HL-60/S4 treated with retinoic acid at 250 ng/mL for 4 days and 3 days (cell line): ENCODE data around the gene NPIPB8.

ENCODE experiments used
- in situ Hi-C: fragments of 300-500 bp; cut with MboI; formaldehyde crosslinking; loops from 2 replicates; pipeline ENCODE4 v1.7.0; 2022; ENCODE audit warnings: low sequenced_read_pairs

NPIPB8 gene

DNA sequence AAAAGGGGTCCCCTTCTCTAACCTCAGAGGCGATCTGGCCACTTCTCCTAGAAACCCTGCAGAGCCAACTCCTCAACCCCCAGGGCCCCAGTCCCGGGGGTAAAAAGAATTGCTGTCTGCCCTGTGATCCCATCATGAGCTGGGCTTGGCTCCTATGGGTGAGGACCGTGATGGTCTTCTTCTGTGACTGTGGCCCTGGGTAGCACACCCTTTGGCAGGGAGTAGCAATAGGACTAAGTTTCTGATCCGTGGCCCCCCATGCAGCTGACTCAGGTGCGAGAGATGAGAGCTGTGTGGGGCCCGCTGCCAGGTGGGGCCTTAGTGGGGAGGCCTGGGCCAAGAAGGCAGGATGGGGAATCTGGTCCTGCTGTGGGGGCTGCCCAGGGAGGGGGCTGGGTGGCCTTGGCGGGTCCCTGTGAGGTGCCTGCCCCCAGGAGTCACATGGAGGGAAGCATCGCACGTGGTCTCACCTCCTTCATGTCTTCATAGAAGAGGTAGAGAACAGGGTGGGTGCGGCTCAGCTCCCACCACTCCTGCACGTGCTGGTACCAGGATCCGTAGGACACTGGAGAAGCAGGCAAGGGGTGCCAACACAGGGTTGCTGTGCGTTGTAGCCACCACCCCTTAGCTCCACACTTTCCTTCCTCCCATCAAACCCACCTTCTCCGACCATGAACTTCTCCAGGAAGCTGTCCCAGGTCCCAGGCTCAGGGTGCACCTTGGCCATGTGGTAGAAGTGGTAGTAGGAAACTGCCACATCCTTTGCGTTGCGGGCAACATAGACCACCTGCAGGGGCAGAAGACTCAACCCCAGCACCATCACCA is 31.4 kb upstream of the NPIPB8 start:
- in situ Hi-C loops, result loop anchor here (25.0 kb wide), 1 partner anchor 119 kb away; the partner anchor contains the start of genes APOBR and CLN3

- in situ Hi-C loops, result loop anchor here (25.0 kb wide), 1 partner anchor 120 kb away; the partner anchor contains the start of genes APOBR and CLN3
Measured at GRCh38 chr16:28607116-28607623, 30.7 kb upstream of the NPIPB8 start.

DNA sequence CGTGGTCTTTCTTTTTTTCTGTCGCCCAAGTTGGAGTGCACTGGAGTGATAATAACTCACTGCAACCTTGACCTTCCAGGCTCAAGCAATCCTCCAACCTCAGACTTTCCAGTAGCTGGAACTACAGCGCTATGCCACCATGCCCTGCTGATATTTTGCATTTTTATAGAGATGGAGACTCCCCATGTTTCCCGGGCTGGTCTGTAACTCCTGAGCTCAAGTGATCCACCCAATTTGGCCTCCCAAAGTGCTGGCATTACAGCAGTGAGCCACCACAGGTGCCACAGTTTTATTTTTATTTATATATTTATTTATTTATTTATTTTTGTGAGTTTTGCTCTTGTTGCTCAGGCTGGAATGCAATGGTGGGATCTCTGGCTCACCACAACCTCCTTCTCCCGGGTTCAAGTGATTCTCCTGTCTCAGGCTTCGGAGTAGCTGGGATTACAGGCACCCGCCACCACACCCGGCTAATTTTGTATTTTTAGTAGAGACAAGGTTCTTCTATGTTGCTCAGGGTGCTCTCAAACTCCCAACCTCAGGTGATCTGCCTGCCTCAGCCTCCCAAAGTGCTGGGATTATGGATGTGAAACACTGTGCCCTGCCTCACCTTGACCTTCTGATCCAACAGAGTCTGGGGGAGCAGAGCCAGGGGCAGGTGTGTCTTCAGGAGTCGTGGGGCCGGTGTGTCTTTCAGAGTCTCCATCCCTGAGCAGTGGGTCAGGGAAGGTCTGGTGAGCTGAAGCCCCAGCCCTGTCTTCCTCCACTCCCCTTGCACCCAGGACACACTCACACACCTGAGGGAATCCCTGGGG is 30.0 kb upstream of the NPIPB8 start:
- in situ Hi-C loops, result loop anchor here (25.0 kb wide), 1 partner anchor 121 kb away; the partner anchor contains the start of genes APOBR and CLN3

GRCh38 chr16:28608496-28608808 is 29.4 kb upstream of the NPIPB8 start:
- in situ Hi-C loops, result loop anchor here (25.0 kb wide), 1 partner anchor 121 kb away; the partner anchor contains the start of genes APOBR and CLN3

DNA sequence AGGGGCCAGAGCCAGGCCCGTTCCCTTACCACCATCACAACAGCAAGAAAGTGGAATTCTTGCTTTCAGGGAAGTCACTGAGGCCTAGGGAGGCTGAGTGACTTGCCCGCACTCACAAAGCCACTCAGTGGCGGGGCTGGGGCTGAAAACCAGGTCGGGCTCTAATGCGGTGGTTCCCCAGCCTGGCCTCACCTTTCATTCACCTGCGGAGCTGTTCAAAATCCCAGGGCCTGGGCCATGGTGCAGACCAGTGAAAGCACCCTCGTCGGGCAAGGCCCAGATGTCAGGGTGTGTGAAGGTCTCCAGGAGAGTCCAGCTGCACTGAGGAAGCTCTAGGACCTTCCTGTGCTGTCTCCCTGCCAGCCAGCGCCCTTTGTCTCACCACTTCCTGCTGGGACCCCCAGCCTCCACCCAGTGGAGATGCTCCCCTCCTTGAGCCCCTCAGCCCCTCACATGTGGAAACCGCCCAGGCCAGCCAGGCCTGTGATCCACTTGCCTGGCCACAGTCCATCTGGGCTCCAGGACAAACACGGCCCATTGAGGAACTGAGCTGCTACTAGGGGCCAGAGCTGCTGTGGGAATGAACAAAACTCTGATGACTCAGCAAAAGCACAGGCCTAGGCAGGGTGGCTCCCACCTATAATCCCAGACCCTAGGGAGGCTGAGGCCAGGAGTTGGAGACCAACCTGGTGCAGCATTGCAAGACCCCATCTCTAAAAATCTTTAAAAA is 28.8 kb upstream of the NPIPB8 start:
- in situ Hi-C loops, result loop anchor here (25.0 kb wide), 1 partner anchor 122 kb away; the partner anchor contains the start of genes APOBR and CLN3

DNA sequence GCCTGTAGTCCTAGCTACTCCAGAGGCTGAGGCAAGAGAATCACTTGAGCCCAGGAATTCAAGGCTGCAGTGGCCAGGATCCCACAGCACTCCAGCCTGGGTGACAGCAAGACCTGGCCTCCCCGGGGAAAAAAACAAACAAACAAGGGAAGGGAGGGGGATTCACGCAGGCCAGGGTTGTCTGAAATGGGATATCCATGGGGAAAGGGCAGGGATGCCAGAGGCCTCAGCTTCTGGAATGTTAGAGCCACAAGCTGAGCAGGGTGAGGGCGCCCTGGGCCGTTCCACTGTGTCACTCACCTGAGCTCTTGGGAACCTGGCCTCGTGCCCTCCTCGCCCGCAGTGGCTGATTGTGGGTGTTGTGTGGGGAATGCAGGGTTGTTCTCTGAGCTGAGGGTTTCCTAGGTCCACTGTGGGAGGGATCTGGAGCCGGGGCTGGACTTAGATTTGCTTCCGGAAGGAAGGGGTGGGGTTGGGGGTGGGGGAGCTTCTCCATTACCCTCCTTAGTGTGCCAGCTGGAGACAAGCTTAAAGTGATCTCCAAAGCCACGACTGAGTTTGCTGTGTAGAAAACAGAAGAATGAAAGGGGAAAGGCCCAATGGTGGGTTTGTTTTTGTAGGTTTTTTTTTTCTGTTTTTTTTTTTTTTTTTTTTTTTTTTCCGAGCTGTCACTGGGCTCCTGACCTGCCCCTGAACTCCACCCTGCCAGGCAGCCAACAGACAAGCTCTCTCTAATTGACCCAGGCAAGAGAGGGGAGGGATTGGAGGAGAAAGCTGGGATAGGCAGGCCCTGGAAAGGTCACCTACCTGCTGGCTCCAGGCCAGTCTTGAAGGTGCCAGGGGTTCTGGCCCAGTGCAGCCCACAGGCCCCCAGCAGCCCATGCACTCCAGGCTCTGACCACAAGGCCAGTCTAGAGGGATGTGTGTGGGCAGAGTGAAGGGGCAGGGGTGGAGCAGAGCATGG is 28.0 kb upstream of the NPIPB8 start, which contains the start of gene SULT1A1:
TSS of gene SULT1A1 (minus strand) at position 414 of the 964 bp plus-strand sequence. CDS start 1,189 bp downstream, outside the sequence.
- in situ Hi-C loops, result loop anchor here (25.0 kb wide), 1 partner anchor 123 kb away; the partner anchor contains the start of genes APOBR and CLN3

DNA sequence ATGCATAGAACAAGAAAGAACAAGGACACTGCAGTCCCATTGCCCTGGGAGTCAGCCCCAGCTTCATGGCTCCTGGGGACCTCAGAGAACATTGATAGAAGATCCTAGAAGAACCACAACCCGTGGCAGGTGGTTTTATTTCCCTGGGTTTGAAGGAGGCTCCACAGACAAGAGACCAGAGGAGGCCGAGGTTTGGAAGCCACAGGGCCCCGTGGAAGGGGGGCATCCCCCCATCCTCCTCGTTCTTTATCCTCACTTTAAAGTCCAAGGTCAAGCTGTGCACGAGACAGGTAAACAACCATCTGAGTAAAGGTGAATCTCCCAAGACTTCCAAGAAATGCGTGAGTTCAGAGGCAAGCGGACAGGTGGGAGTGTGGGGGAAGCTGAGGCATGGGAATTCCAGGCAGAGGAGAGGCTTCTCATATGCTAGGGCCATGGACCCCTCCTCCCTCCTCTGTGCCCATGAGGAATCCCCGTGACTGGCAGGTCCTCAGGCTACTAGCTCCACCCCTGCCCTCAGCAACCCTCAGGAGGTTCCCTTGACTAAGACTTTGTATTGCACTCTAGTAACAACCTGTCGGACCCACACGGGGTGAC is 27.2 kb upstream of the NPIPB8 start:
- in situ Hi-C loops, result loop anchor here (25.0 kb wide), 1 partner anchor 123 kb away; the partner anchor contains the start of genes APOBR and CLN3

DNA sequence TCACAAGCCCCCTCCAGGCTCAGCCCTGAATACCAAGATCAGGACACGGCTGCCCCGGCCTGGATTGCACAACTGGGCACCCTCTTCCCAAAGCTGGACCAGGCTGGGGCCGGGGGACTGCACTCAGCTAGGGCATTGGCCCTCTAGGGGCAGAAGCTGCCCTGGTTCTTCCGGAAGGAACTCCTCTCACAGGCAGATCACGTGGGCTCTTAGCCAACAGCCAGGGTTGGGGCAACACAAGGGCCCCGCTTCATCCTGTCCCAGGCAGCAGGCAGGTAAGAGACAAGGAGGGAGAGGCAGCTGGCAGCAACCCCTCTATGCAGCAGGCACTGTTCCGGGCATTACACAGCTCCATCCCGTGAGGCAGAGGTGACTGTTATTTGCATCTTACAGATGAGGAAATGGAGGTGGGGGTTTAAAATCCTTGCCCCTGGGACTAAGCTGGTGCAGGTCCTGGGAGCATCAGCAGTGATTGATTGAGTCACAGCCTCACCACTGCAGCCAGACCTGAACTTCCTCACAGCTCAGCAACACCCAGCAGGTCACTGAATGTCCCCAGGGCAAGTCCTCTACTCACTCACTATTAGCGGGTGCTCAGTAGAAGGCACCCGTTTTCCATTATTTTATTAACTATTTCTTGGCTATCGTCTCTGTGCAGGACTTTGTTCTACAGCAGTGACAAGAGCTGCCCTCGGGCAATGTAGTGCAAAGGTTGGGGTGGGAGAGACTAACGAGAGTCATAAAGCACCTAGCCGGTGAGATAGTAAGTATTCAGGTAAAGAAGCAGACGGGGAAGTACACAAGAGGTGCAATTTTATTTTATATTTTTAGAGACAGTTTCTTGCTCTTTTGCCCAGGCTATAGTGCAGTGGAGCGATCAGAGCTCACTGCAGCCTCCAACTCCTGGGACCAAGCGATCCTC is 25.2 kb upstream of the NPIPB8 start:
- in situ Hi-C loops, result loop anchor here (25.0 kb wide), 1 partner anchor 125 kb away; the partner anchor contains the start of genes APOBR and CLN3

GRCh38 chr16:28613912-28614311 is 24.0 kb upstream of the NPIPB8 start:
- in situ Hi-C loops, result loop anchor here (25.0 kb wide), 1 partner anchor 127 kb away; the partner anchor contains the start of genes APOBR and CLN3

- in situ Hi-C loops, result loop anchor here (25.0 kb wide), 1 partner anchor 127 kb away; the partner anchor contains the start of genes APOBR and CLN3
Measured at GRCh38 chr16:28614561-28614960, 23.3 kb upstream of the NPIPB8 start.

DNA sequence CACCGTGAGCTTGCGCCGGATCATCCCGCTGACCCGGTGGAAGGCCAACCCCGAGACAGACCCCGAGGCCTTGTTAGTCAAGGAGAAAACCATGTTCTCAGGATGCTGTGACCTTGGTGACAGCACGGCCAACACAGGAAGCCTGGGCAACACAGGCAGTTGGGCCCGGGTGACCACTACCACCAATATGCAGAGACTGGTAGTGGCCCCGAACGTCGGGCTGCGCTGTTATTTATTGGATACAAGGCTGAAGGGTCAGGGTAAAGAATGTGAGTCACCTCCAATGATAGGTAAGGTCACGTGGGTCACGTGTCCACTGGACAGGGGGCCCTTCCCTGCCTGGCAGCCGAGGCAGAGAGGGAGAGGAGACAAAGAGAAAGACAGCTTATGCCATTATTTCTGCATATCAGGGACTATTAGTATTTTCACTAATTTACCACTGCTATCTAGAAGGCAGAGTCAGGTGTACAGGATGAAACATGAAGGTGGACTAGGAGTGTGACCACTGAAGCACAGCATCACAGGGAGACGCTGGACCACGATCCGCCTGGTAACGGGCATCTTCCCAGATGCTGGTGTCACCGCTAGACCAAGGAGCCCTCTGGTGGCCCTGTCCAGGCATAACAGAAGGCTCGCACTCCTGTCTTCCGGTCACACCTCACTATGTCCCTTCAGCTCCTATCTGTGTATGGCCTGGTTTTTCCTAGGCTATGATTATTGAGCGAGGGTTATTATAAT is 22.2 kb upstream of the NPIPB8 start:
- in situ Hi-C loops, result loop anchor here (25.0 kb wide), 1 partner anchor 128 kb away; the partner anchor contains the start of genes APOBR and CLN3

- in situ Hi-C loops, result loop anchor here (25.0 kb wide), 1 partner anchor 129 kb away; the partner anchor contains the start of genes APOBR and CLN3
Measured at GRCh38 chr16:28616224-28616577, 21.7 kb upstream of the NPIPB8 start.

- in situ Hi-C loops, result loop anchor here (25.0 kb wide), 1 partner anchor 129 kb away; the partner anchor contains the start of genes APOBR and CLN3
Measured at GRCh38 chr16:28616636-28617035, 21.2 kb upstream of the NPIPB8 start.

GRCh38 chr16:28617874-28618273 is 20.0 kb upstream of the NPIPB8 start:
- in situ Hi-C loops, result loop anchor here (25.0 kb wide), 1 partner anchor 131 kb away; the partner anchor contains the start of genes APOBR and CLN3

DNA sequence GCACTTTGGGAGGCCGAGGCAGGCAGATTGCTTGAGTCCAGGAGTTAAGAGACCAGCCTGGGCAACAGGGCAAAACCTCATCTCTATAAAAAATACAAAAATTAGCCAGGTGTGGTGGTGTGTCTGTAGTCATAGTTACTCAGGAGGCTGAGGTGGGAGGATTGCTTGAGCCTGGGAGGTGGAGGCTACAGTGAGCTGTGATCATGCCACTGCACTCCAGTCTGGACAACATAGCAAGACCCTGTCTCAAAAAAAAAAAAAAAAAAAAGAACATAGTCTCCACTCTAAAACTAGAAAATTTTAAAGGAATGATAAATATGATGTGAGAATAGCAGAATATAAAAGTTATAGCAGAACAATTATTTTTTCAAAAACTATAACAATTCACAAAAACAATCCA is 17.5 kb upstream of the NPIPB8 start:
- in situ Hi-C loops, result loop anchor here (25.0 kb wide), 1 partner anchor 133 kb away; the partner anchor contains the start of genes APOBR and CLN3

DNA sequence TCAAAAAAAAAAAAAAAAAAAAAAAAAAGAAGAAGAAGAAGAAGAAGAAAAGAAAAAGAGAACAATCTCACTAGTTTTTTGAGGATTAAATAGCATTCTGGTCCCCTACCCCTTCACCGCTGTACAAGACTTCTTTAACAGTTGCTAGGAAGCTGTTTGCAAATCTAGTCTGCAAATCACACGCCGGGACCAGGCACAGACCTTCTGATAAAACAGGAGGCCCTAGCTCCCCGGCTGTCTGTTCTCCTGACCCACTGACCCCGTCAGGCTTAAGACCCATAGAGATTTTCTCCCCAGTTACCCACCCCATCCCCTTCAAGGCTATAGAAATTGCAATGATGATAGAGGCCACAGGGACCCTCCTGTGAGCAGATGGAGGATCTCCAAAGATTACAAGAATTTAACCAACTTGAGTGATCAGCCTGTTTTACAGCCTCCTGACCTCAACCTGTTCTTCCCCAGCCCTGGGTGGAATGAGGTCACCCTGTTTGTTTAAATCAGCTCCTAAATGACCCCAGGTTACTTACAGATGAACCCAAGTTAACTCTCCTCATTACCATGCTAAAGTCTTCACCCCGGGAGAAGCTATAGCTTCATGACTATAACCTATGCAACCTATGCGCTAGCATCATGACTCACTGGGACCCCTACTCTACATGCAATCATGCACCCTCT is 16.2 kb upstream of the NPIPB8 start:
- in situ Hi-C loops, result loop anchor here (25.0 kb wide), 1 partner anchor 134 kb away; the partner anchor contains the start of genes APOBR and CLN3
